Erythroblast (primary cell): Measurements from ENCODE around the gene MARK3.

Source experiments
- GATA1 ChIP-seq: IDR thresholded peaks from 2 replicates; pipeline ENCODE4 v1.6.1; 2011; ENCODE audit warnings: low read depth, mild to moderate bottlenecking, control low read depth, low read length, moderate library complexity
- POLR2A ChIP-seq: IDR thresholded peaks from 2 replicates; pipeline ENCODE4 v1.6.1; 2011; ENCODE audit warnings: mild to moderate bottlenecking, low read length

GRCh38 chr14:103509864-103510723 is 124.9 kb downstream of the MARK3 start:
- TF ChIP-seq POLR2A (no peak), GATA1 (no peak)
